Measurements from ENCODE around the gene RAB3IP. TPM values are rescaled to one million over a fixed set of nuclear protein-coding genes. Genes with fewer than 3 reads are reported as not detected.

Gene RAB3IP
- total and polyA plus RNA-seq, 2 of the 4 experiments (the other 2 are of a cell fraction) = 1.5 to 2.7 TPM

- H4K5ac ChIP-seq (ENCODE audit: low read depth, low read length) = no peak overlapping the region
- no peak overlapping the region for H4K91ac ChIP-seq (ENCODE audit: insufficient read depth, low read depth, low read length)
- no peaks in the 10 kb centered on the region for H3K79me1 ChIP-seq (ENCODE audit: low read depth in 1 of 2, low read length in 2 of 2)
- H3K14ac ChIP-seq (replicated peaks; ENCODE audit: low read depth, low read length) = no peak overlapping the region
- no peak for ATAC-seq (ENCODE audit: low read depth)
- no peak overlapping the region for H2BK15ac ChIP-seq (ENCODE audit: low read depth, low read length)
- H2AFZ ChIP-seq (replicated peaks; ENCODE audit: low read length, poor library complexity) = no peak overlapping the region
- no peak overlapping the region for H2BK20ac ChIP-seq (ENCODE audit: low read depth, low read length)
- no peak overlapping the region for H3K9ac ChIP-seq (ENCODE audit: low read depth, low read length)
- TF ChIP-seq MAFK (IDR thresholded peaks at IDR 0.05; ENCODE audit: low read depth, low read length) (no peak), CEBPB (IDR thresholded peaks at IDR 0.05; ENCODE audit: low read depth, low read length) (peak; percentile 97)
- dilution Hi-C loops (cut with HindIII; ENCODE audit: low sequenced_read_pairs, unreplicated experiment) (no loop called here), intact Hi-C loops (cut with micrococcal nuclease) (no loop called here), in situ Hi-C loops (cut with MboI; ENCODE audit: low sequenced_read_pairs) (no loop called here)
- no peak overlapping the region for H2BK5ac ChIP-seq (ENCODE audit: low read depth, low read length, poor library complexity, severe bottlenecking)
- DNase-seq = peak; percentile 5
- POLR2A ChIA-PET (ENCODE audit: unreplicated experiment) = no interaction called here
- no peaks in the 10 kb centered on the region for H3K9me3 ChIP-seq (ENCODE audit: control insufficient read depth, insufficient read depth, low read length)
- H3K36me3 ChIP-seq (ENCODE audit: control insufficient read depth, insufficient read depth, low read length) = no peaks in the 10 kb centered on the region
- no peak overlapping the region for H3K18ac ChIP-seq (ENCODE audit: low read depth, low read length)
- H4K20me1 ChIP-seq (ENCODE audit: insufficient read depth, low read length) = no peaks in the 10 kb centered on the region
- 0 out of 2 replicates have a peak, but pooled peaks cover 2% of the 10 kb centered on the region for H3K9me1 ChIP-seq (ENCODE audit: insufficient read depth, low read length)
- no peak overlapping the region for H2BK120ac ChIP-seq (ENCODE audit: low read depth, low read length)
- peaks cover 4% of the 10 kb centered on the region; the same call in 1 of the 2 replicates for H3K27me3 ChIP-seq (ENCODE audit: control insufficient read depth, insufficient read depth, low read length)
- H3K27ac ChIP-seq (ENCODE audit: insufficient read depth, low read length) = no peak overlapping the region
- WGBS, 2 experiments (ENCODE audit: extremely low coverage in 2 of 2, insufficient read length in 1 of 2) = no CpG with 5 or more reads among the region's 3 CpGs
- CTCF ChIA-PET = no interaction called here
- no peak overlapping the region for H3K56ac ChIP-seq (ENCODE audit: extremely low read depth, insufficient read depth, low read length)
- no peak overlapping the region for H3K4me2 ChIP-seq (ENCODE audit: low read depth, low read length)
- BruUV-seq (replicated peaks) = no TSS peak
- no peak overlapping the region for H3K4me3 ChIP-seq (ENCODE audit: insufficient read depth, low read depth, low read length)
- no peak overlapping the region for H3K4ac ChIP-seq (ENCODE audit: low read depth, low read length)
- H3K23ac ChIP-seq (ENCODE audit: low read depth, low read length) = no peak overlapping the region
- H2AK9ac ChIP-seq (replicated peaks; ENCODE audit: low read depth, low read length, poor library complexity) = no peak overlapping the region
- no peak overlapping the region for H2AK5ac ChIP-seq (ENCODE audit: low read depth, low read length)
- no peaks in the 10 kb centered on the region for H3K4me1 ChIP-seq (ENCODE audit: control insufficient read depth, insufficient read depth, low read length)
- H4K8ac ChIP-seq (ENCODE audit: low read depth in 2 of 2, low read length in 2 of 2) = no peak overlapping the region
Observed at GRCh38 chr12:69872804-69873203, 134.1 kb downstream of the RAB3IP start.

Other genes with a start within 250 kb of the RAB3IP start
- 565 and 651 TPM in 2 replicates for gene CCT2, start 153.4 kb upstream of the RAB3IP start, total RNA-seq (2012; rRNA removed)
- 194 TPM in 2 replicates for gene CCT2, start 153.4 kb upstream of the RAB3IP start, polyA plus RNA-seq (2012; rRNA removed)
- not detected in 2 replicates for gene LRRC10, start 128.0 kb upstream of the RAB3IP start, total RNA-seq (2012; rRNA removed)
- not detected in 2 replicates for gene LRRC10, start 128.0 kb upstream of the RAB3IP start, polyA plus RNA-seq (2012; rRNA removed)
- gene BEST3, start 39.6 kb upstream of the RAB3IP start, total RNA-seq (2012; rRNA removed) = under 0.01 TPM in 2 replicates
- 0.07 and 0.09 TPM in 2 replicates for gene BEST3, start 39.6 kb upstream of the RAB3IP start, polyA plus RNA-seq (2012; rRNA removed)
- gene MYRFL, start 86.4 kb downstream of the RAB3IP start, total RNA-seq (2012; rRNA removed) = not detected in 2 replicates
- gene MYRFL, start 86.4 kb downstream of the RAB3IP start, polyA plus RNA-seq (2012; rRNA removed) = not detected in 2 replicates